Fibroblast of lung (primary cell): Measurements from ENCODE around the gene SLC25A18.

ENCODE experiments used
- CTCF ChIP-seq, 2 donors: IDR thresholded peaks in 1 of 2; conservative IDR thresholded peaks in 1 of 2; 1 replicate in 1 of 2; 2 replicates in 1 of 2; pipeline ENCODE4 v1.5.1; 2011 to 2012; ENCODE audit warnings: low read length in 2 of 2, control low read depth in 1 of 2, inconsistent platforms in 1 of 2, low read depth in 1 of 2, mild to moderate bottlenecking in 1 of 2
- EZH2 ChIP-seq: IDR thresholded peaks from 2 replicates; pipeline ENCODE4 v1.5.1; 2012; ENCODE audit warnings: low read length, control low read depth, mild to moderate bottlenecking; ENCODE audit errors: missing control alignments

- TF ChIP-seq EZH2 (no peak), CTCF (conservative IDR thresholded peaks at IDR 0.05 in 1 of 2, IDR thresholded peaks at IDR 0.05 in 1 of 2; ENCODE audit: low read depth in 1 of 2, low read length in 2 of 2) (no peak)
Measured at GRCh38 chr22:17603668-17604067, 40.4 kb downstream of the SLC25A18 start.
